NCI-H187 (cell line): ENCODE results near the gene CEP68.
A peak's percentile ranks its signal among the peaks of the same experiment; 100 is the strongest.
"Not testable (repeated sequence)": the region's sequence is repeated elsewhere in the genome, so short reads cannot be mapped to it uniquely, and the experiment has no call there.

Source experiments
- DNase-seq, 2 experiments: peaks; one replicate each; lab custom pipeline; 2025; lab: John Stamatoyannopoulos, UW

CEP68 gene

DNA sequence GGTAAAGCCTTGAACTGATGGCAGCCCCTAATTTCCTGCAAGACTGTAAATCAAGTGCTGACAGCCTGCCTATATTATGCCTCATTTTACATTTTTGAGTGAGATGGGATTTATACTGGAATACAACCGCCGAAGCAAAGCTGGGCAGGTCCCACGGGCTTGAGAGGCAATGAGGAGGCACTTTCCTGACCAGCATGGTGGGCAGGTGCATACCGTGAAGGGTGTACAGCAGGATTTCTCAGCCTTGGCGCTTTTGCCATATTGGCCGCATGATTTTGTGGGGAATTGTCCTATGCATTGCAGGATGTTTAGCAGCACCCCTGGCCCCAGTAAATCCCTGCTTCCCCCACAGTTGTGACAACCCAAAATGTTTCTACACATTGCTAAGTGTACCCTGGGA lies 22.8 kb downstream of the CEP68 start:
- no peak for DNase-seq

DNA sequence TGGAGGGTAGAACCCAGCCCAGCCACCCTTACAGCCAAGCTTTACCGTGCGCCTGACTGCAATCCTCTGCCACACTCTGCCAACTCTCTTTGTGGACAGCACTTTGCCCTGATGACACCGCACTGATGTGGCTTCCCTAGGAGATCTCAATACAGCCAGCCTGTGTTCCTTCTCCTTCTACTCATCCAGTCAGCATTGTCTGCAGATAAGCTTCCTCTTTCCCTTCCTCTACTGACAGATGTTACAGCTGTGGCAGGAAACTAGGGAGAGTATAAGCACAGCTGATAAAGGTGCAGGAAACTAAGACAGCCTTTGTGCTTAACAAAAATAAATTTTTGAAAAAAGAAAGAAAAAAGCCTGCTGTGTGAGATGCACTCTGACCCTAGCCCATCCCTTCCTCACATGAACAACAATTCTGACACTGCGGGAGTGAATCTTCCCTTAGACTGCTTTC lies 25.0 kb downstream of the CEP68 start:
- no peak for DNase-seq

DNA sequence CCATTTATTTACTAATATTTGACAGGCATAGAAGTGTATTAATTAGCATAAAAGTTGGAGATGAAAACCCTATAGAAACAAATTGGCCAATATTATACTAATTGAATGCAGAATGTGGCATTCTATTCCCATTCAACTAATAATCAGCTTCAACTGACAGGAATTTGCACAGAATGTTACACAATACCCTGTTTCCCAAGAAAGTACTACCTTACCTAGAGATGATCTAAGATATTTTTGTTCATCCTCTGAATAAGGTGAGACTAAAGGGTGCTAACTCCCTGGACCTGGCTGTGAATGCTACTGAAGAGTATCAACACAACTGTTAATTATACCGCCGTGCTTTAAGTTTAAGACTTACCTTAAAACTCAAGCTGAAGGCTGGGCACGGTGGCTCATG lies 28.9 kb downstream of the CEP68 start:
- DNase-seq = no peak

DNA sequence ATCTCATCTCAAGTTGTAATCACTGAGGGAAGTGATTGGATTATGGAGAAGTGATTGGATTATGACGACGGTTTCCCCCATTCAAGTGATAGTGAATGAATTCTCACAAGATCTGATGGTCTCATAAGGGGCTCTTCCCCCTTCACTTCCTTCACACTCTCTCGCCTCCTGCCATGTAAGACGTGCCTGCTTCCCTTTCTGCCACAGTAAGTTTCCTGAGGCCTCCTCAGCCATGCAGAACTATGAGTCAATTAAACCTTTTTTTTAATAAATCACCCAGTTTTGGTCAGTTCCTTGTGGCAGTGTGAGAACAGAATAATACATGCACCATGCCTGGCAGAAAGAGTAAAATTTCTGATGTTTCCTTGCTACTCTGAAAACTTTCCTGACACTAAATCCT lies 36.6 kb downstream of the CEP68 start:
- DNase-seq = no peak

DNA sequence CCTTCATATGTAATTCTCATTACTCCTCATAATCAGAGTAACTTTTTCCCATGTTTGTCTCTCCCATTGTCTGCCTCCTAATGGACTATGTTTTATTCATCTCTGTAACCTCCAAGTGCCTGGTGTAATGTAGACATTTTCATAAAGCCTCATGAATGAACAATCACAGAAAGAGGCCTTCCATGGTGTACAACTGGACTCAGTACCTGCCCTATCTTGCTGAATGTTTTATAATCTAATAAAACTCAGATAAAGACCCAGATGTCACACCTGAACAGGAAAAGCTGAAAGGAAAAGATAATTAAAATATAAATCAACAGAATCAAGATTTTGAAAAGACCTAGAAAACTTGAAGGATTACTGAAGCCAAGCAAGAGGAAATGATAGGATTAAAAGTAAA lies 37.0 kb downstream of the CEP68 start:
- no peak for DNase-seq

DNA sequence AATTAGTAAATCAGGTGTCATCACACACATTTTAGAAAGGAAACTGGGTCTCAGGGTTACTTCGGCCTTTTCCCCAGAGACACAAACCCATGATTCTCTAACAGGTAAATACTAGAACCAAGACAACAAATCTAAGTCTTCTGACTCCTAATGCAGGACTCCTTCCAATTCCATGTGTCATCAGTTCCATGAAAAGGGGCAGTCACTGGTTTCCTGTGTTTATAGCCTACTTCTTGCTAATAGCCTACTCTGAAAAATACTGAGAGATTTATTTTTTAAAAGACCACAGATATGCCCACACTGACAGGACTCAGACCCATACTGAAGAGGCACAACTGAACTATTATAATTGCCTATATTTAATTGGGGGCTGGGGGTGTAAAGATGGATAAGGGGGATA lies 40.7 kb downstream of the CEP68 start:
- no peak for DNase-seq

DNA sequence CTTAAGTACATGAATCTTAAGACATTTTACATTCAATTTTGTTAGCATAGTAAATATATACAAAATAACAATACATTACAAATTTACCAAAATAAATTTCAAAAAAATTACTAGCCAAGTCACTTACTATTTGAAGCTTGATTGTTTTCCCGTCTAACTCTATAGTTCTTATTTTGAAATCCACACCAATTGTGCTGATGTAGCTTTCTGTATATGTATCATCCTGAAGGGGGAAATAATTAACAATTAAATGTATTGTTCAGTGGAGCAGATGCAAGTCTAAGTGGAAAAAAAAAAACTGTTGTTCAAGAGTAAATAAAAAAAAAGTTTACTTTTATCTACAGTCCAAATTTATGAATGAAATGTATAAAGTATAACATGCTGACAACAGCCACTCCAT lies 41.6 kb downstream of the CEP68 start:
- DNase-seq = no peak

DNA sequence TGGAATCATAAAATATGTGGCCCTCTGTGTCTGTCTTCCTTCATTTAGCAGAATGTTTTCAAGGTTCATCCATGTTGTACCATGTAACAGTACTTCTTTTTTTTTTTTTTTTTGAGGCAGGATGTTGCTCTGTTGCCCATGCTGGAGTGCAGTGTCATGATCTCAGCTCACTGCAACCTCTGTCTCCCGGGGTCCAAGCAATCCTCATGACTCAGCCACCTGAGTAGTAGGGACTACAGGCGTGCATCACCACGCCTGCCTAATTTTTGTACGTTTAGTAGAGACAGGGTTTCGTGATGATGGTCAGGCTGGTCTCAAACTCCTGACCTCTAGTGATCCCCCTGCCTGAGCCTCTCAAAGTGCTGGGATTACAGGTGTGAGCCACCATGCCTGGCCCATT lies 42.5 kb downstream of the CEP68 start:
- no peak for DNase-seq

DNA sequence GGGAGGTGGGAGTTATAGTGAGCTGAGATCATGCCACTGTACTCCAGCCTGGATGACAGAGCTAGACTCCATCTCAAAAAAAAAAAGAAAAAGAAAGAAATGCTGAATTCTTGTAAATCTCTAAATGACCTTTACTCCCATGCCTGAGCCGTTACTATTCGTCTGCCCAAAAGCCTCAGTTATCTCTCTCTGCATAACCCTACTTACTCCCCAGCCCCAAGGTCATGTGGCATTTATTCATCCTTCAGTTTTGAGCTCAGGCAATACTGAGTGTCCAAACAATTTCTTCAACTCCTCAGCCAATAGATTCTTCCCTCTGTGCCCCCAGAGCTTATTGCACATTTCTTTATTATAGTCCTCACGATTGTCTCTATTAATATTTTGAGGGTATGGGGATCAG lies 44.9 kb downstream of the CEP68 start:
- DNase-seq = no peak

DNA sequence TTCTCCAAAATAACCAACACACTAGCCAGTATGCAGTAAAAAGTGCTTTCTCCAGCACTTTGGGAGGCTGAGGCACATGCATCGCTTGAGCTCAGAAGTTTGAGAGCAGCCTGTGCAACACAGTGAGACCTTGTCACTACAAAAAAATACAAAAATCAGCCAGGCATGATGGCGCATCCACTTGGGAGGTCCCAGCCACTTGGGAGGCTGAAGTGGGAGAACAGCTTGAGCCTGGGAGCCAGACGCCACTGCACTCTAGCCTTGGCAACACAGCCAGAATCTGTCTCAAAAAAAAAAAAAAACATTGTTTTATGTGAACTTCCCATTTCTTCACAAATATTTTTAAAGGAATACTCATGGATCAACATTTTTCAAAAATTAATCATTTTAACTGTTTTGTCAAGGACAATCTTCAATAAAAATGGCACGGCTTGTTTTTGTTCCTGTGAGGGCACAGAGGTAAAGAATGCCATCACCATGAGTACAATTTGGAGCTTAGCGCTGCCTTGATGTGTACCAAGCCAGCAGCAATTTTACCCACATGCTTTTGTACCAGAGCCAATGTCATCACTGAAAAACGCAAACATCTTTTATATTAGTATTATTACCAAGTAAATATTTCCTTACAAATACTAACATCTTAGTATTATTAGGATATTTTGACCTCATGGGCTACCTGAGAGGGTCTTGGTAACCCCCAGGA lies 46.9 kb downstream of the CEP68 start:
- DNase-seq = peak; percentile 46 to 52

DNA sequence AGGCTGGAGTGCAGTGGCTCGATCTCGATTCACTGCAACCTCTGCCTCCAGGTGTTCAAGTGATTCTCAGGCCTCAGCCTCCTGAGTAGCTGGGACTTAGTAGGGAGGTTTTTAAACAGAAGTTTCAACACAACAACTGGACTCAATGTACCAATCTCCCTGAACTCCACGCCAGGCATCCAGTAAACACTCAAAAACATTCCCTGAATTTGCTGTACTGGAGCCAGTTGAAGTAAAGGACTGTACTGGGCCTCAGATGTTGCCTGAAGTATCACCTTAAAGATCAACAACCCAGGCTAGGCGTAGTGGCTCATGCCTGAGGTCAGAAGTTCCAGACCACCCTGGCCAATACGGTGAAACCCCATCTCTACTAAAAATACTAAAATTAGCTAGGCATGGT lies 51.3 kb downstream of the CEP68 start:
- no peak for DNase-seq

DNA sequence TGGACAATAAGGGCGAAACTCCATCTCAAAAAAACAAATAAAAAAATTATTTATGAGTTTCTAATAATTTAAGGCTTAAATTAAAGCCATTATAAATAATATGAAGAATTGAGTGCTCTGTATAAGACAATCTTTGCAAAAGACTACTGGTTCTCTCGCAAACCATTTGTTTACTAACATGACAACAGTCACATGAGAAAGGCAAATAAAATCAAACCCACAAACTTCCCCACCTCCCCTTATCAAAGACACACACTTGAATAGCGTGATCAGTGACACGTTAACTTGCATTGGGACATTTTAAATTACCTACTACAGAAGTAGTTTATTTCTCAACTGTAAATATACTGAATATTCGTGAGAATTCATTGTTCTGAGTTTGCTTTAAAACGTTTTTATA lies 52.6 kb downstream of the CEP68 start:
- no peak for DNase-seq

DNA sequence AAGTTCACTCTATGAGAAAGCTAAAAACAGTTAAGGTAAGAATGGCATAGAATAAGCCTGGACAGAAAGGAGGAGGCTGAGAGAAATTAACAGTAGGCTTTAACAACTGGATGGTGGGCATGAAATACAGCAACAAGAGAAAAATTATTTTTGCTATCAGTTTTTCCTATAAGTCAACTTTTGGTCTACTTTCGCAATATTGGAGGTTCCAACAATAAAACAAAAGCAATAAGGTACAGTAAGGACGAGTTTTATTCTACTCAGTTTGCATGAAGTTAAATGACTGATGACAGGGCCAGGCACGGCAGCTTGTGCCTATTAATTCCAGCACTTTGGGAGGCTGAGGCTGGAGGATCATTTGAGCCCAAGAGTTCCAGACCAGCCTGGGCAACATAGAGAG lies 56.4 kb downstream of the CEP68 start:
- no peak for DNase-seq

DNA sequence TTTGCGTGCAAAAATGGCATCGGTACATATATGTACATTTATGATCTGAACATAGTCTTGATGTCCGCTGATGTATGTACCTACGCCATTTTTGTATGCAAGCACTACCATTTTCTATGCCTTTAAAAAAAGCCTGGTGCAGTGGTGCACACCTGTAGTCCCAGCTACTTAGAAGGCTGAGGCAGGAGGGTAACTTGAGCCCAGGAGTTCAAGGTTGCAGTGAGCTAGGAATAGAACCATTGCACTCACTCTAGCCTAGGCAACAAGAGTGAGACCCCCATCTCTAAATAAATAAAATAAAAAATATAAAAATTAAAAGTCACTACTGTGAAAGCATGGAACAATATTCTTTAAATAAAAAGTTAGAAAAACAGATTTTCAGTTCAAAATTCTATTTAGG lies 57.0 kb downstream of the CEP68 start:
- DNase-seq = no peak

DNA sequence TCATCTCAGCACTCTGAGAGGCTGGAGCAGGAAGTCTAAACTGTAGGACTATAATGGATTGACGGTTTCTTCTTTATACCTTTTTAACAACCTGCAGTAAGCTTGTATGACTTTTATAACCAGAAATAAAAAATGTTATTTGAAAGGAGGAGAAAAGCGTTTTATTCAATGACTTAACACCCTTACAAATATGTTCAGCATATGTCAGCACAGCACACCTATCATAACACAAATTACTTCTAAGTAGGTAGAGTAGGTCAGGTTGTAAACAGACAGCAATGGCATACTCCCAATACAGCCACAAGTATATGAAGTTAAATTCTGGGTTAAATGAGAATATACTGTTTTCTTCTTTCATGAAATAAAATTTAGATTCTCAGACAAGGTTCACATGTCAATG lies 57.6 kb downstream of the CEP68 start:
- DNase-seq = no peak

DNA sequence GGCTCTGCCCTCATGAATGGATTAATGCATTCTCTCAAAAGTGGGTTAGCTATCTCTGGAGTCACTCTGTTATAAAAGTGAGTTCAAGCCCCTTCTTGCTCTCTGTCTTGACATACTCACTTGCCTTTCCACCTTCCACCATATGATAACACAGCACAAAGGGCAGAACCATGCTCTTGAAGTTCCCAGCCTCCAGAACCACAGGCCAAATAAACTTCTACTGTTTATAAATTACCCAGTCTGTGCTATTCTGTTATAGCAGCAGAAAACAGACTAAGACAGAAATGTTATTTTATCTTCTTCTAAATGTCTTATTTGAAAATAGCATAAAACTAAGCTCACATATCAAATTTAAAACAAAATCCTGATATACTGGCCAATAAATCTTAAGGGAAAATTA lies 58.7 kb downstream of the CEP68 start:
- DNase-seq = no peak

DNA sequence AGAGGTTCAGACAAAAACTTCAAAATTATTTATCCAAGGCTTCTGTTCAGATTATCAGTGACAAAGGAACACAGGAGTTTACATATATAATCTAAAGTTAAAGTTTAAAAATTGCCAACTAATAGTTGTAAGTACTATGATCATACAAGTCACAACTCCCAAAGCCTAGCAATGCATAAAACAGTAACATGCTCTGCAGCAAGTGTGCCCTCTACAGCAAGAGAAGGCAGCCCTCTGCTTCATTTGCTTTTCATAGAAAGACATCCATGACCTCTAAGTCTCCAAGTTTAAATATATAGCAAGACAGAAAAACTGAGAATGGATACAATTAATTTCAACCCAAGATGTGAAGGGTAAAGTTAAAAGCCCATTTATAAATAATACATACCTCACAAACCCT lies 60.4 kb downstream of the CEP68 start:
- no peak for DNase-seq

DNA sequence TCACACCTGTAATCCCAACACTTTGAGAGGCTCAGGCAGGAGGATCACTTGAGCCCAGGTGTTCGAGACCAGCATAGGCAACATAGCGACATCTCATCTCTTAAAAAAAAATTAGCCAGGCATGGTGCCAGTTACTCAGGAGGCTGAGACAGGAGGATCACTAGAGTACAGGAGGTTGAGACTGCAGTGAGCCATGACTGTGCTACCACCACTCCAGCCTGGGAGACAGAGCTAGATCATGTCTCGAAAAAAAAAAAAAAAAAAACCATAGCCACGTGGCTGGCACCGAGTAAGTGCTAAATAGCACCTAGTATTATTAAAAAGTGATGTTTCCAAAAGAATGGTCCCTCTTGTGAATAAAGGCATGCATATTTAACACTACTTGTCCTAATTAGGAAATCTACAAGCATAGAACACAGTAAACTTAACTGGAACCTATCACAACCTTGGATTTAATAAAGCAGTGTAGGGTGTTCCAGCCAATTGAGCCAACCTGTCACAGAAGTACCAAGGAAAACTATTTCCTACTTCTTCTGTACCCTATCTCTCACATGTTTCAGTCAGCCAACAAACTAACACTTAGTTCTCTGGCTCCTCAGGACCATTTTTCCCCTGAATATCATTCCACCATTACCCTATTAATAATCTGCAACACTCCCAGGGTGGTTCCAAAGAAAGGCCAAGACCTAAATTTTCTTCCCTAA lies 64.9 kb downstream of the CEP68 start:
- no peak for DNase-seq

DNA sequence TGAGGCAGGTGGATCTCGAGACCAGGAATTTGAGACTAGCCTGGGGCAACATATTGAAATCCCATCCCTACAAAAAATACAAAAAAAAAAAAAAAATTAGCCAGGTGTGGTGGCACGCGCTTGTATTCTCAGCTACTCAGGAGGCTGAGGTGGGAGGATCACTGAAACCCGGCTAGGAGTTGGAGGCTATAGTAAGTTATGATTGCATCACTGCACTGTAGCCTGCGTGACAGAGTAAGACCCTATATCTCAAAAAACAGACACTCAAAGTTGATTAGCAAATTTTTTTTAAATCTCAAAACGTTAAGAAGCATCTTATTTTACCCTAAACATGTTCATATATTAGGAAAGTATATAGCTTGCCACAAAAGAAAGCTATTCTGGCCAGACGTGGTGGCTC lies 66.1 kb downstream of the CEP68 start:
- no peak for DNase-seq

DNA sequence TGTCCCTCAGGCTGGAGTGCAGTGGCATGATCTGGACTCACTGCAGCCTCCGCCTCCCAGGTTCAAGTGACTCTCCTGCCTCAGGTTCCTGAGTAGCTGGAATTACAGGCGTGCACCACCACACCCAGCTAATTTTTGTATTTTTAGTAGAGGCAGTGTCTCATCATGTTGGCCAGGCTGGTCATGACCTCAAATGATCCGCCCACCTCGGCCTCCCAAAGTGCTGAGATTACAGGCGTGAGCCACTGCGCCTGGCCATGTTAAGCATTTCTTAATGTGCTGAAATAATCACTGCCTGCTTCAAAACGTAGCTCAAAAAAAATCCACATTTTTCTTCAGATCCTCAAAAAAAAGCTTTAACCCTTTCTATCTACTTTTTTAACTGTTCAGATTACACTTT lies 69.2 kb downstream of the CEP68 start:
- DNase-seq = not testable (repeated sequence)

DNA sequence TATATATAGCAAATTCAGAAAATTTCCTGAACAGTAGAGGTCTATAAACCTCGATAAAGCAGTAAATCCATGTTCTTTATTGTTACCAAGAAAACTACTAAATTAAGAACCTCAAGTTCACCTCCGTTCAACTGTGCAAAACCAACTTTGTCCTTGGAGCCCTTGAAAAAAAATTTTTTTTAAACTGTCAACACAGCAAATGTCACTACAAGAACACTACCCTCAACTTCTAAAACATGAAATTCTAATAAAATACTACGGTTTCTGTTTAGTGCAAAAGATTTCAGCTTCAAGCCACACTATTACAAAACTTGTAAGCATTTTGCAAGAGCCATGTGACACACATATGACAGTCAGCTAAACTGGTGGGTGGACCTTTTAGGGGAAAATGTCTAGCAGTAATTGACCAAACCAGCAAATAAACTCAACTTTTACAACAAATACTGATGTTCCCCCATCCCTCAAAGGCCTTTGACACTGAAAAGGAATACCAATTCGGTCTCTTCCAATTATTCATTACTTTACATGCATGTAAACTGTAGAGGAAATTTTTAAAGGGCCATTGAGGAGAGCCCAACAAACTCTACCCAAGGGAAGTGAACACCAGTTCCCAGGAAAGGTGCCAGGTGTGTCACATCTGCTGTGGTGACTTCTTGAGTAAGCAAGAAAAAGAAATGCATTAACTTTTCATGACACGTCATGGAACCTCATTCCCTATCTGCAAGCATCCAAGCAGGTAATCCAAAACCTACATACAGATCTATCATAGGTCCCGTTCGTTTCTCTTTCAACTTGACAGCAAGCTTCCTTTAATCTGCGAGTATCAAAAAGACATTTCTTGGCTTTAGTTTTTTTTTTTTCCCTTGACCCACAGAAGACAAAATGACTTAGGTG lies 72.3 kb downstream of the CEP68 start:
- DNase-seq = no peak

DNA sequence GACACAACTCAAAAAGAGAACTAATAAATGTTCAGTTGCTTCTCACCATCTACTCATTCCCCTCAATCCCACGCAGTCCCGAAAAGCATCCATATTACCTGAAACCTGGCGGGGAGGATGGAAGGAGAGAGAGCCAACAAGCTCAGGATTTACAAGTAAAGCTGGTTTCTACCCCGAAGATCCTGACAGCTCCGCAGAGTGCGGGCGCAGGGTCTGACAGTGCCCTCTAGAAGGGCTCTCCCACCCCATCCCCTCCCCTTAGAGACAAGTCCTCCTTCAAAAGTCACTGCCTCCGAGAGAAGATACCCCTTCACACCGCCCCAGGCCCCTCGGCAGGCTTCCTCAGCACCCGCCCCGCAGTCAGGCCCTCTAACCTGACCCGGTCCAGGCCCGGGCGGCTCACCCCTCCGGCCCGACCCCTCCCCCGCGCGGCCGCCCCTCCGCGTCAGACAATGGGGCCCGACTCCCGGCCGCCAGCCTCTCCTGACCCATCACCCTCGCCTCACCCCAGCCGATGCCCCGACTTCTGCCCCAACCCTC lies 73.1 kb downstream of the CEP68 start:
- peak; percentile 16 to 73 for DNase-seq
